ENCODE results near the gene BCHE.

DNA sequence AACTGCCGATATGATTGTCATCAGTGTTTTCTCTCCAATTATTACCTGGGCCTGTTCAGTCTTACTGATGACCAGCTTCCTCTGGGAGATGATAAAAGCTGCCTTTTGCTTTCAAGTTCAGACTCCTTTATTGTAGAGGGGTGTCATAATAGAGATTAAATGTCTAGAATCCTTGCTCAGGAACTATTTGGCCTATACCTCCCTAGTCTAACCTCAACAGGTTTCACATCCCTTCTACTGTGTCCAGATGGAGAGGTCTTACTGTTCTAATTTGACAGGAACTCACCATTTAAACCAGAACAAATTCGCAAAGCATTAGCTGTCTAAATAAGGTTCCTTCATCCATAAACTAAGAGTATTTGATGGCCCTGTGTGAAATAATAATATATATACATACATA, 88.0 kb downstream of the BCHE start:
- TF ChIP-seq CTCF (IDR thresholded peaks at IDR 0.05; ENCODE audit: low read depth, low read length) = no peak
- no peak for TF ChIP-seq EZH2phosphoT487 (IDR thresholded peaks at IDR 0.05; ENCODE audit: low read depth)

Measured in OCI-LY3 (cell line).